ENCODE data around the gene INPP5B. TPM values are rescaled to one million over a fixed set of nuclear protein-coding genes. Genes with fewer than 3 reads are reported as not detected.

Gene INPP5B
- total RNA-seq, 1 donor from 2014 or later, result 17.9 TPM

GRCh38 chr1:37840711-37841110 lies 106.1 kb downstream of the INPP5B start:
- DNase-seq (ENCODE audit: low read depth, low spot score), result no peak

GRCh38 chr1:37839676-37840075 lies 107.2 kb downstream of the INPP5B start:
- DNase-seq (ENCODE audit: low read depth, low spot score), result no peak

GRCh38 chr1:37836788-37837187 lies 110.1 kb downstream of the INPP5B start:
- DNase-seq (ENCODE audit: low read depth, low spot score), result no peak

GRCh38 chr1:37831809-37832208 lies 115.0 kb downstream of the INPP5B start:
- no peak for DNase-seq (ENCODE audit: low read depth, low spot score)

GRCh38 chr1:37831109-37831508 lies 115.7 kb downstream of the INPP5B start:
- DNase-seq (ENCODE audit: low read depth, low spot score), result no peak

- no peak for DNase-seq (ENCODE audit: low read depth, low spot score)
Observed at GRCh38 chr1:37828410-37829074, 118.3 kb downstream of the INPP5B start.

- no peak for DNase-seq (ENCODE audit: low read depth, low spot score)
Observed at GRCh38 chr1:37825506-37825905, 121.3 kb downstream of the INPP5B start.

- DNase-seq (ENCODE audit: low read depth, low spot score), result no peak
Observed at GRCh38 chr1:37824001-37824400, 122.9 kb downstream of the INPP5B start.

GRCh38 chr1:37822906-37823815 lies 123.7 kb downstream of the INPP5B start:
- DNase-seq (ENCODE audit: low read depth, low spot score), result no peak

- DNase-seq (ENCODE audit: low read depth, low spot score), result no peak
Observed at GRCh38 chr1:37821481-37821880, 125.4 kb downstream of the INPP5B start.

GRCh38 chr1:37817481-37817880 lies 129.4 kb downstream of the INPP5B start:
- no peak for DNase-seq (ENCODE audit: low read depth, low spot score)

GRCh38 chr1:37814252-37814651 lies 132.6 kb downstream of the INPP5B start:
- DNase-seq (ENCODE audit: low read depth, low spot score), result no peak

GRCh38 chr1:37813529-37814145 lies 133.2 kb downstream of the INPP5B start:
- DNase-seq (ENCODE audit: low read depth, low spot score), result no peak

- DNase-seq (ENCODE audit: low read depth, low spot score), result no peak
Observed at GRCh38 chr1:37811027-37811655, 135.7 kb downstream of the INPP5B start.

Other genes with a start within 250 kb of the INPP5B start
- not detected in 2 replicates for gene EPHA10, start 181.9 kb downstream of the INPP5B start, total RNA-seq
- 0.40 and 0.88 TPM in 2 replicates for gene MANEAL, start 153.2 kb downstream of the INPP5B start, total RNA-seq
- gene C1orf122, start 139.3 kb downstream of the INPP5B start, total RNA-seq, result 15.9 and 16.4 TPM in 2 replicates
- 23.9 and 25.8 TPM in 2 replicates for gene YRDC, start 138.8 kb downstream of the INPP5B start, total RNA-seq
- gene MTF1, start 87.5 kb downstream of the INPP5B start, total RNA-seq, result 2.2 and 3.7 TPM in 2 replicates
- gene SF3A3, start 43.0 kb upstream of the INPP5B start, total RNA-seq, result 112 and 137 TPM in 2 replicates
- gene FHL3, start 58.5 kb upstream of the INPP5B start, total RNA-seq, result 13.9 and 14.4 TPM in 2 replicates
- 47.7 and 55.9 TPM in 2 replicates for gene UTP11, start 65.7 kb upstream of the INPP5B start, total RNA-seq
- gene POU3F1, start 99.7 kb upstream of the INPP5B start, total RNA-seq, result not detected in 2 replicates